ENCODE results near the gene PBX1.

DNA sequence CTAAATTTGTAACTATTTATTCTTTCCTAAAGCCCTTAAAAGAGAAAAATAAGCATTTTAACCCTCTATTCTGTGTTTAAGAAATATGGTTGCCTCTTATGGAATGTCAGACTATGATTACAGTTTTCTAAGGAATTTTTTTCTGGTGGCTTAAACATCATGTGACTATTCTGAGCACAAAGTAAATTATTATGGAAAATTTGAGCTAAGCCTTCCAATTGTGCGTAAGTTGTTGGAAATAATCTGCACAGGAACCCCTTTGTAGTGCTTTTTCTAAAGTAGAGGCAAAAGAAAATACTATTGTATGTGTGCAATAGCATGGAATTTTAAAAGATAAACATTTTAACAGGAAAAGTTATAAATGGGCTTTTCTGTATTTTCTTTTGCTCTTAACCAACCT is 254.8 kb downstream of the PBX1 start:
- no peak for TF ChIP-seq EZH2 (optimal IDR thresholded peaks at IDR 0.05; ENCODE audit: low read depth, low read length)
- TF ChIP-seq, protein P1, sequence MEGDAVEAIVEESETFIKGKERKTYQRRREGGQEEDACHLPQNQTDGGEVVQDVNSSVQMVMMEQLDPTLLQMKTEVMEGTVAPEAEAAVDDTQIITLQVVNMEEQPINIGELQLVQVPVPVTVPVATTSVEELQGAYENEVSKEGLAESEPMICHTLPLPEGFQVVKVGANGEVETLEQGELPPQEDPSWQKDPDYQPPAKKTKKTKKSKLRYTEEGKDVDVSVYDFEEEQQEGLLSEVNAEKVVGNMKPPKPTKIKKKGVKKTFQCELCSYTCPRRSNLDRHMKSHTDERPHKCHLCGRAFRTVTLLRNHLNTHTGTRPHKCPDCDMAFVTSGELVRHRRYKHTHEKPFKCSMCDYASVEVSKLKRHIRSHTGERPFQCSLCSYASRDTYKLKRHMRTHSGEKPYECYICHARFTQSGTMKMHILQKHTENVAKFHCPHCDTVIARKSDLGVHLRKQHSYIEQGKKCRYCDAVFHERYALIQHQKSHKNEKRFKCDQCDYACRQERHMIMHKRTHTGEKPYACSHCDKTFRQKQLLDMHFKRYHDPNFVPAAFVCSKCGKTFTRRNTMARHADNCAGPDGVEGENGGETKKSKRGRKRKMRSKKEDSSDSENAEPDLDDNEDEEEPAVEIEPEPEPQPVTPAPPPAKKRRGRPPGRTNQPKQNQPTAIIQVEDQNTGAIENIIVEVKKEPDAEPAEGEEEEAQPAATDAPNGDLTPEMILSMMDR (IDR thresholded peaks at IDR 0.05; ENCODE audit: low read length), result no peak
- TF ChIP-seq EZH2phosphoT487 (IDR thresholded peaks at IDR 0.05; ENCODE audit: low read length), result no peak
